Inflammatory macrophage (primary cell): ENCODE data around the gene BLM.

Experiments
- DNase-seq, 2 donors: peaks; one replicate each; pipeline ENCODE4 v3.0.0-alpha.2; 2020 to 2022

The BLM gene

DNA sequence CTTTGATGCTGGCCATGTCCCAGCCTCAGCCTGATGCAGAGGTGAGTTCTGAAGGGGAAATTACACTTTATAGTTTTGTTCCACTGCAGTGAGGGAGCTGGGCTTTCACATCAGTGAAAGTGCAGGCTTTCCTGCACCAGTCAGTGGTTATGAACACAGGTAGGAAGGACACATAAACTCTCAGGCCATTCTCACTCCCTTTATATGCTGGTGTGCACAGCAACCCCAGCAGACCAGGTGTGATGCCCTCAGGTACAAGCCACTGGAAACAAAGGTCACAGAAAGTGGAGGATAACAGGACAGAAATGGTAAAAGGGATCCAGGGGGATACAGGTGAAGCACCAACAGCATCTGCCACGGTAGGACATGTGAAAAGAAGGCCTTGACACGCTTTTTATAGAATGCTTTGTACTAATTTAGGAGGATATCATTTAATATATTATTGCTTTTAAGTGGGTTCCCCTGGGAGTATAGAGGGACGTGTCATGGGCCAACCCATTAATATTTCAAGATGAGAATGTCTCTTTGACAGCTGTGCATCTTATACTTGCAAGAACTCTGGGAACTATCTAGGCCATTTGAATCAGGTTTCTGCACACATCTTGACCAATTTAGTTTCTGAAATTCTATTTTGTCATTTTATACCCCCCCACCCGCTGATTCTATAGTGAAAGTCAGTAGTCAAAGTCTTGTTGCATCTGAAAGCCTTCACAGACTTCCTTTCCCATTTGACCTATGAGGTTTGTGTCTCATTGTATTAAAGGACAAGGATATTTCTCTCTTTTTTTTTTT, 25.0 kb upstream of the BLM start:
- no peak for DNase-seq

DNA sequence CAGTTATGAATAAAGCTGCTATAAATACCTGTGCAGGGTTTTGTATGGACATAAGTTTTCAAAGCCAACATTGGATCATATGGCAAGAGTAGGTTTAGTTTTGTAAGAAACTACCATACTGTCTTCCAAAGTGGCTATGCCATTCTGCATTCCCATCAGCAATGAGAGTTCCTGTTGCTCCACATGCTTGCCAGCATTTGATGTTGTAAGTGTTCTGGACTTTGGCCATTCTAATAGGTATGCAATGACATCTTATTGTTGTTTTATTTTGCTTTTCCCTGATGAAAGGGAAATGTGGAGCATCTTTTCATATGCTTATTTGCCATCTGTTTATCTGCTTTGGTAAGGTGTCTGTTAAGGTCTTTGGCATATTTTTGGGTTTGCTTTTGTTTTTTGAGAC, 22.2 kb upstream of the BLM start:
- no peak for DNase-seq

DNA sequence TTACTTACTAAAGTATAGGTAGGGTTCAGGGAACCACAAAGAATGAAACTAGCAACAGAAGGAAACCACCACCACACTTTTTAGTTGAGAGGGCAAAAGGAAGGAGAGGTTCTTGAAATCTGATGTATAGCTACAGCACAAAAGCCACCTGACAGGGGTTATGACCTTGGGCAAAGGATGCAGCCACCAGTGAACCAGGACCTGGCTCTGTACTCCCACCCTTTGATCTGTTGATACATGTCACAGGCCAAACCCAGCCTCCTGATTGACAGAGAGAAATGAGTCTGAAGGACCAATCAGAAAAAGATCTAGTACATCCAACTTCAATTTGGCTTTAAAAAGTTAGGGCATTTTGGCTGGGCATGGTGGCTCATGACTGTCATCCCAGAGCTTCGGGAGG, 20.0 kb upstream of the BLM start:
- no peak for DNase-seq

DNA sequence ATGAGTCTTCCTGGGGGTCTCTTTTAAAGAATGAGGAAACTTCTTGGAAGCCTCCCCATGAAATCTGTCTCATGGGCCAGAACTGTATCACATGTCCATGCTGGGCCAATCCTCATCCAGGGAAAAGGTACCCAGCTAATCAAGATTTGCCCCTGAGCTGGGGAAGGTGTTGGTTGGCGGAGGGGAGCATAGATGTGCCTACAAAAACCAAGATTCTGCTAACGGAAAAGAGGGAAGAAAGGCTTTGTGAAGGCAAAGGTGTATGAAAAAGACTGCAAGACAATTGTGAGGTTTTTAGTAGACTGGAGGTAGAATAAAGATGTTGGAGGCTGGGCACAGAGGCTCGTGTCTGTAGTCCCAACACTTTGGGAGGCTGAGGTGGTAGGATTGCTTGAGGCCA, 18.5 kb upstream of the BLM start:
- DNase-seq = no peak

DNA sequence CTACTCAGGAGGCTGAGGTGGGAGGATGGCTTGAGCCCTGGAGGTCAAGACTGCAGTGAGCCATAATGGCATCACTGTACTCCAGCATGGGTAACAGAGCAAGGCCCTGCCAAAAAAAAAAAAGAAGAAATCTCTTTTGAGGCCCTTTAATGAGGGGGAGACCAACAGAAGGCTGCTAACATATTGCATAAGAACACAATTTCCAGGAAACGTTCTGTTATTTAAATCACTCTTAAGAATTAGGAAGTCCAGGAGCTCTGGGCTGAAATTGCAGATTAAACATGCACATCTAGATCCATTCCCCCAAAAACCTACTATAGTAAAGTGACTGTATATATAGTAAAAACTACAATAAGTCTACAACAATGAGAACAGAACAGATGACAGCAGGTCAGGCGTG, 16.1 kb upstream of the BLM start:
- peak; percentile 57 to 92 for DNase-seq

DNA sequence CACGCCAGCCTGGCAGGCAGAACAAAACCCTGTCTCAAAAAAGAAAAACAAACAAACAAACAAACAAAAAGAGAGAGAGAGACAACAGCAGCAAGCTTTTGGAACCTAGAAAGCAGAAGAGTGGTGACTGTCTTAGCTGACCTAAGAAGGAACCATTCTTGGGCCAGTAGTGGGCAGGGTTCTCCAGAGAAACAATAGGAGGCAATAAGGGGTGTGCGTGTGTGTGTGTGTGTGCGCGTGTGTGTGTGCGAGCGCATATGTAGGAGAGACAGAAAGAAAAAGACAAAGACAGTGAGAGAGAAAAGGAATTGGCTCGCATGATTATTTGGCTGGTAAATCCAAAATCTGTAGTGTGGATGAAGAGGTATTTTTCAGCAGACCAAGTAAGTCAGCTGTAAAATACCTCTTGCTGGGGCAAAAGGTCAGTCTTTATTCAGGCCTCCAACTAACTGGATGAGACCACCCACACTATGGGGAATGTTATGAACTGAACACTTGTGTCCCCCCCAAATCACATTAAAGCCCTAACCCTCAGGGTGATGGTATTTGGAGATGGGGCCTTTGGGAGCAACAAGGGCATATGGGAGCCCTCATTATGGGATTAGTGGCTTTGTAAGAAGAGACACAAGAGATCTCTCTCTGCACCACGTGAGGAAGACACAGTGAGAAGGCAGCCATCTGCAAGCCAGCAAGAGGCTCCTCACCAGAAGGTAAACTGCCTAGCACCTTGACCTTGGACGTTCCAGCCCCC, 15.1 kb upstream of the BLM start:
- DNase-seq = peak; percentile 77 to 78

DNA sequence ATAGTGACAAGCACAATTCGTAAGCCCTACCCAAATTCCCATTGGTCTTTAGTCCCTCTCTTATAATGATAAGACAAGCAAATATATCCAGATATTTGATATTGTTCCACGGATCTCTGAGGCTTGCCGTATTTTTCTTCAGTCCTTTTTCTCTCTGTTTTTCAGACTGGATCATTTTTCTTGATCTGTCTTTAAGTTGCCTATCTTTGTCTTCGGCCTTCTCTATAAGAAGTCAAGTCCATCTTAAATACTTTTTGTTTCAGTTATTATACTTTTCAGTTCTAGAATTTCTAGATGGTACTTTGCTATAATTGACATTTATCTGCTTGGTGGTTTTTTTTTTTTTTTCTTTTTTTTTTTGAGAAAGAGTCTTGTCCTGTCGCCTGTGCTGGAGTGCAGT, 13.7 kb upstream of the BLM start:
- DNase-seq = no peak

DNA sequence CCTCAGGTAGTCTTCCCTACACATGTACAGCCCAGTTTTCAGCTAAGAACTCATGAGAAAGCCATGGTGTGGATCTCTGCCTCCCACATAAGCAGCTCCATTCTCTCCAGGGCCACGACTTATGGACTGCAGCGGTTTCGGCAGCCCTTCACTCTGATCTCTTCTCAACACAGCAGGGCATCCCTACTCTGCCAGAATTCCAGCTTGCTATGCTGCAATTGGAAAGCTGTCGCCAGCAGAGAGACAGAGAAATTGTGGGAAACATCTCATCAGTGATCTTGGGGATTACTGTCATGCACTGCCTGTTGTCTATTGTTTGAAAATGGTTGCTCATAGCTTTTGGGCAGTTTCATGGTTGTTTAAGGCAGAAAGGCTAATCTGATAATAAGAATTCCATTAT, 11.9 kb upstream of the BLM start:
- DNase-seq = no peak

DNA sequence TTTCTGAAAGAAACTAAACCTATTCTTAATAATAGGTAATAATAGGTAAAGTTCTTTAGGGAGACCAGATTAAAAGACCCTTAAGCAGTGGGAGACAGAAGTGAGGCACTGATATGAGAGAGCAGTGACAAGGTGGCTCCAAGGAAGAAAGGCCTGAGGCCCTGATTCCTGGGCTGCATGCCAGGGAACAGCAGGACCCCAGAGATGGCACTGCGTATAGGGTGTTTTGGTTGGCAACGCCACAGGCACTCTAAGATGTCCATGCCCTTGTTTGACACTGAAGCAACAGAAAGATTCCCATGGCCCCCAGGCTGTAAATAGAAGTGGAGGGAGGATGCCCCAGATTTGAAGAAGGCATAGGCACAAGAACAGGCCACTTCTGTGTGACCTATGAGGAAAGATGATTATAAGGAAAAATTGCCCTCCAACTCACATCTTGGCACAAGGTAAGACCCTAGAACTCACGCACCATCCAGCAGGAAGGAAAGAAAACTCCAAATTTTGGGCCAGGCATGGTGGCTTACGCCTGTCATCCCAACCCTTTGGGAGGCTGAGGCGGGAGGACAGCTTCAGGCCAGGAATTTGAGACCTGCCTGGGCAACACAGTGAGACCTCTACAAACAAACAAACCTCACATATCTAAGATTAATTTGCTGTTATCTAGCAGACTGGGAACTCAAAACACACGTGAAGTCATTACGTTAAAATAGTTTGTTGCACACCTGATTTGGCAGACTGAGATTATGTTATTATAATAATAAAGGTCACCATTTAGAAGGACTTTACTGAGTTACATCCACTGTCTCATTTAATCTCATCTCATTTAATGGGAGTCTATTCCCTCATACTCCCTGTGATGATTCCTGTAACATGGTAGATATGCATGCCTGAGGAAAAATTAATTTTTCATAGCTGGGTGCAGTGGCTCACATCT, 10.5 kb upstream of the BLM start:
- DNase-seq = no peak

DNA sequence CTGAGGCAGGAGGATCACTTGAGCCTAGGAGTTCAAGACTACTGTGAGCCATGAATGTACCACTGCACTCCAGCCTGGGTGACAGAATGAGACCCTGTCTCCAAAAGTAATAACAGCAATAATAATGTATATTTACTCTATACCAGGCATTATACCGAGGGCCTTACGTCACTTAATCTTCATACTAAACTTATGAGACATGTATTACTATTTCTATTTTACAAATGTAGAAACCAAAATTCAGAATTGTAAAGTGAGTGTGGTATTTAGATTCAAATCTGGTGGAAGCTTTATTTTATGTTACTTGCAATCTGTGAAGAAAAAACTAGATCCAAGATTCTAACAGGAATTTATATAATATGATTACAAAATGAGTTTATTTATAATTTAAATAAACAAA, 9.7 kb upstream of the BLM start:
- DNase-seq = no peak

DNA sequence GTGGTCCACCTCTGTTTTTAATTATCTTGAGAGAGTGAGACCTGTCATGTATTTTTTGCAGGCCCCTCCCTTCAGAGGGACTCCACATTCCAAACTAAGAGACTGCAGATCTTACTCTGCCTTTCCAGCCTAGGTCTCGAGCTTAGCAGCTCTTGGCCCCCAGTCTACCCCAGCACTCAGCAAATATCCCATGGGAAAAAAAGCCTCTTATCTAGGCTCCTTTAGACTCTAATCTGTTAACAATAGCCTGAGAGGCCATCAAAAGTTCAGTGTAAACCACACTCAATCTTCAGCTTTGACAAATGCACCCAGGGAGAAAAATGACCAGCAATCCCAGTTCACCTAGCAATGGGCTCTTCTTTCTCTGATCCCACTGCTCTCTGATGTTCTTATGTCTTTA, 8.6 kb upstream of the BLM start:
- no peak for DNase-seq

DNA sequence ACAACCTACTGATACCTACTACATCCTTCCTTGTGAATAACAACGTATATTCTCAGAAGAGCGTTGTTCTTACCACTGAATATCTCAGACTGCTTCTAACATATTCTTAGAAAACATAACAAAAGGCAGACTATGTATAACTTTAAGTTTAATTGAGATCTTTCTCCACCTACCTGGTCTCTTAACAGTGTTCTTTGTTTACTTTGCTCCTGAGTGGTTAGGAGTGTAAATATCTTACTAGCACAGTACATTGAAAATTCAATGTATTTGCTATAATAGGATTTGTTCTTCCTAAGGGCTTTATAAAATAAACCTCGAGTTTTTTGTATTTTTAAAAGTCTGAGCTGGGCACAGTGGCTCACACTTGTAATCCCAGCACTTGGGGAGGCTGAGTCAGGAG, 7.9 kb upstream of the BLM start:
- no peak for DNase-seq

DNA sequence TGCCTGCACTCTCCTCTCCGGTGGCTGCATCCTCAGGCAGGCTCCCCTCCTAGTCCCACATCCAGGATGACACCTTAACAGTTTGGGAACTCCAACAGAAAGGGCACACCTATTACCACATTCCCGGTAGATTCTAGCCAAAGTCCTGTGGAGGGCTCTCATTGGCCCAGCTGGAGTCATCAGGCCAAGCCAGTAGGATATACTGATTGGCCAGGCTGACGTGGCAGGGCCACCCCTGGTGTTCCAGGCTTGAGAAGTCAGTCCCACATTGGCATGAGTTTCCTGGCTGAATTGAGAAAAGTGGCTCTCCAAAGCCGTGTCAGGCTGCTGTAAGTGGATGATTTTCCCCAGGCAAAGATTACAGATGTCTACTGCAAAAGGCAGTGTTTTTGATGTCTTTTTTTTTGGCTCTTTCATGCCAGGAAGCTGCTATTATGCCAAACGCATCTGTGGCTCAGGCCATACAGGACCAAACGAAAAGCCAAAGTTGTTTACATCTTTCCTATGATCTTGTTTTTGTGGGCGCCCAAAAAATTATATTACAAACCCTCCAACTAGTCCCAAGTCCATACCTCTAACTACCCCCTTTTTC, 6.6 kb upstream of the BLM start:
- DNase-seq = no peak

DNA sequence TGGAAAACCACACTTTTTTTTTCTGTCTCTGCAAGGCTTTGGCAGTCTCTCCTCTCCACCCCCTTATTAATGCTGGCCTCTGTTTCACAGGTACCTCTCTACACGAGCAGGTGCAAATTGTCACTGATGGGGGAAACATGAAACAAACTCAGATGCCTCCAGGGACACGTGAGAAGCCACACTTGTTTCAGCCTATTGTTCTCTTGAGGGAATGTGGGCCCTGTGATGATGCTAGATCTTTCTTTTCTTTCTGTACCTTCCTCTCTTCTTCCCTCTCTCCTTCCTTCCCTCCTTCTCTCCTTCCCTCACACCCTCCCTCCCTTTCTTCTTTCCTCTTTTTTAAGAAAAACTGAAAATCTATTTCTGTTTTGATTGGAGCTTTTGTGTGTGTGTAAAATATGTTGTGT, 5.7 kb upstream of the BLM start:
- DNase-seq = no peak

DNA sequence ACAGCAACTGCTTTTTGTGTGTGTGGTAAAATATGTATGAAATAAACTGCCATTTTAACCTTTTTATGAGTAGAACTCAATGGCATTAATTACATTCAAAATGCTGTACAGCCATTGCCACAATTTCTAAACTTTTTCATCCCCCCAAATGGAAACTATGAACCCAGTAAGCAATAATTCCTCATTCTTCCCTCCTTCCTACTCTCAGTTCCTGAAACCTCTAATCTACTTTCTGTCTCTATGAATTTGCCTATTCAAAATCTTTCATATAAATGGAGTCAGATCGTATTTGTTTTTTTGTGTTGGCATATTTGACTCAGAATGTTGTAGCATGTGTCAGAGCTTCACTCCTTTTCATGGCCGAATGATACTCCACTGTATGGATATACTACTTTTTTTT, 5.3 kb upstream of the BLM start:
- DNase-seq = no peak

DNA sequence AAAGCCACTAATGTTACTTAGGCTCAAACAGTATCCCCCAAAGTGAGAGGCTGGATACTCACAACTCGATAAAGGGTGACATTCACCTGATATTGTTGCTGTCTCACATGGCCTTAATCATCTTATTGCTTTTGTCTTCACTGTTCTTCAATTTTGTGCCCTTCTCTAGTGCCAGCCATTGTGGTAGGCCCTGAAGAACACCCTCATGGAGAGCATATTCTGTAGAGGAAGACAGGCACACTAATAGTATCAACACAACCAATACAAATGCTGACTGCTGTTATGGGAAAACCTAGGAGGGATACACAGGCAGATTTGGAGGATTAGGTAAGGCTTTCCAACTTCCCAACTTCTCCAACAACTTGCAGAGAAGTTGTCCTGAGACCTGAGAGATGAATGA, 4.1 kb upstream of the BLM start:
- DNase-seq = no peak

DNA sequence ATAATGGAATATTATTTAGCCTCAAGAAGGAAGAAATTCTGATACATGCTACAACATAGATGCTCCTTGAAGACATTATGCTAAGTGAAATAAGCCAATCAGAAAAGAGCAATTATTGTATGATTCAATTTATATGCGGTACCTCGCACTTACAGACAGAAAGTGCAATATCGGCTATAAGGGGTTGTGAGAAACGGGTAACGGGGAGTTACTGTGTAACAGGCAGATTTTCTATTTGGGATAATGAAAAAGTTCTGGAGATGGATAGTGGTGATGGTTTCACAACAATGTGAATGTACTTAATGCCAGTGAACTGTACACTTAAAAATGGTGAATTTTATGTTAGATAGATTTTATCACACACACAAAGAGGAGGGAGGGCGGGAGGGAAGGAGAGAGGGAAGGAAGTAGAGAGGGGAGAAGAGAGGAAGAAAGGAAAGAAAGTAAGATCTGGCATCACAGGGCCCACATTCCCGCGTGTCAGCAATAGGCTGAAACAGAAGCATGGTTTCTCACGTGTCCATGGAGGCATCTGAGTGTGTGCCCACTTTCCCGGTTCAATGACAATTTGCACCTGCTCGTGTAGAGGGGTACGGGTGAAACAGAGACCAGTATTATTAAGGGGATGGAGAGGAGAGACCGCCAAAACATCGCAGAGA, 700 bp upstream of the BLM start:
- DNase-seq = no peak

DNA sequence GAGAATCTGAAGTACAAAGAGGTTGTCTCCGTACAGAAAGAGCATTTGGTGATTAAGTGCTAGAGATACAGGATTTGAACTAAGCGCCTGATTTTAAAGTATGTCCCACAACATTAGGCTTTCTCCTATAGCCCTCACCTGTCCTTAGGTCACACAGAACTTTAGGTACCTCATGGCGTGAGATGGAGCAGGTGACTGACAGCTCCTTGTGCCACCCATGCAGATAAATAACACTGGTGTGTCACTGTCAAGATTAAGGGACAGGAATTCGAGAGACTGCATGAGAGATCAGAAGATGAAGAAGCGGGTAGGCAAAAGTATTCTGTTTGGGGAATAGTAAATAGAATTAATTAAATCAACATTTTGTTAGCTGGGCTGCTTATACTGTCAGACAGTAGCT, 1.1 kb downstream of the BLM start:
- DNase-seq = no peak

DNA sequence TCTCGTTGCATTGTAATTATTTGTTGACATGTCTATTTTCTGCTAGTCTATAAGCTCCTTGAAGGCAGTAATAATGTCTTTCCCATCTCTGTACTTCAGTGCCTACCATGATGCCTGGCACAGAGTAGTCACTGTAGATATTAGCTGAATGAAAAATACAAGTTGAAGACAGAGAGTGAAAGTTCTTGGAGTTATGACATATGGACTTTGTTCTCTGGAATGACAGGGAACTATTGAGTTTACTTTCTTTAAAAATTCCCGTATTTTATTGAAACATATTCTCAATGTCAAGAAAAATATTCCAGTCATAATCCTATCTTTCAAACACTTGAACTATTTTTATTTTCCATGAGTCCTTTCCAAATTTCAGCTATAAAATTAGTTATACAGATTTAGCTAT, 3.0 kb downstream of the BLM start:
- DNase-seq = no peak

DNA sequence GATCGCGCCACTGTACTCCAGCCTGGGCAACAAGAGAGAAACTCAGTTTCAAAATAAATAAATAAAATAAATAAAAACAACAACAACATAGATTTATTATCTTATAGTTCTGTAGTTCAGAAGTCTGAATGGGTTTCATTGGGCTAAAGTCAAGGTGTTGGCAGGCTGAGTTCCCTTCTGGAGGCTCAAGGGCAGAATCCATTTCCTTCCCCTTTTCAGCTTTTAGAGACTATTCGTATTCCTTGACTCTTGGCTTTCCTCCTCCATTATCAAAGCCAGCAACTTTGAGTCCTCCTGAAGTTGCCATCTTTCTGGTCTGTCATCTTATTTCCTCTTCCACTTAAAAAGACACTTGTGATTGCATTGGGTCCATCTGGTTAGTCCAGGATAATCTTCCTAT, 12.1 kb downstream of the BLM start:
- peak; percentile 4 to 14 for DNase-seq

DNA sequence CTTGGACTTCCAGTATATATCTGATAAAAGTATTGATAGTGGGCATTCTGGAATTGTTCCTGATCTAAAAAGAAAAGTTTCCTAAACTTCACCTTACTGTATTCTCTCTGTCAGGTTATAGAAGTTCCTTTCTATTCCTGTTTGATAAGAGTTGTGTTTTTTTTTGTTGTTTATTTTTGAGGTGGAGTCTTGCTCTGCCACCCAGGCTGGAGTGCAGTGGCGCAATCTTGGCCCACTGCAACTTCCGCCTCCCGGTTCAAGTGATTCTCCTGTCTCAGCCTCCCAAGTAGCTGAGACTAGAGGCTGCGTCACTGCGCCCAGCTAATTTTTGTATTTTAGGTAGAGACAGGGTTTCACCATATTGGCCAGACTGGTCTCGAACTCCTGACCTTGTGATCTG, 13.1 kb downstream of the BLM start:
- no peak for DNase-seq

DNA sequence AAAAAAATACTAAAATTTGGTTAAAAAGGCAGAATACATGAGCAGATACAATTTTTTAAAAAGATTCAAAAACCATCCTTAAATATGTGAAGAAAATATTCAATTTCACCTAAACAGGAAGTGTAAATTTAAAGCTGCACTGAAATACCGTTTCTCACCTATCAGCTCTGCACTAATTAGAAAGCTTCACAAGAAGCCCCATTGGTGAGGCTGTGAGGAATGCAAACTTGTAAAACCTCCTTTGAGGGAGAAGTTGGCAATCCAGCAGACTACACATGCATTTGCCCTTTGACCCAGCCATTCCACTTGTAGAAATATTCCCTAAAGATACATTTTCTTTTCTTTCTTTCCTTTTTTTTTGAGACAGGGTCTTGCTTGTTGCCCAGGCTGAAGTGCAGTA, 18.8 kb downstream of the BLM start:
- DNase-seq = no peak
